Cardiac muscle cell (in vitro differentiated cells and primary cell): ENCODE measurements around the gene PPIL4. TPM values are rescaled to one million over a fixed set of nuclear protein-coding genes. Genes with fewer than 3 reads are reported as not detected.
"Not testable (repeated sequence)": the region's sequence is repeated elsewhere in the genome, so short reads cannot be mapped to it uniquely, and the experiment has no call there.

Source experiments
- DNase-seq, 2 donors: peaks; one replicate each; pipeline versions ENCODE4 v3.0.0 to v3.0.0-alpha.2; 2010 to 2017; ENCODE audit warnings: low read depth in 1 of 2, low spot score in 1 of 2
- H3K27ac ChIP-seq: fragments of 200-600 bp; sonication (generic); 2 replicates; pipeline ENCODE4 v1.5.1; 2016
- H3K27me3 ChIP-seq: fragments of 200-600 bp; sonication (generic); 2 replicates; pipeline ENCODE4 v1.6.0; 2016; ENCODE audit warnings: control low read depth
- H3K36me3 ChIP-seq: fragments of 200-600 bp; sonication (generic); 2 replicates; pipeline ENCODE4 v1.5.1; 2016; ENCODE audit warnings: control low read depth
- H3K4me1 ChIP-seq: fragments of 200-600 bp; sonication (generic); 2 replicates; pipeline ENCODE4 v1.8.1; 2017; ENCODE audit warnings: low read depth, mild to moderate bottlenecking, mixed run types
- H3K4me3 ChIP-seq: fragments of 200-600 bp; sonication (generic); 2 replicates; pipeline ENCODE4 v1.5.1; 2016; ENCODE audit warnings: mild to moderate bottlenecking
- H3K9me3 ChIP-seq: fragments of 200-600 bp; sonication (generic); 2 replicates; pipeline ENCODE4 v1.5.1; 2017; ENCODE audit warnings: low read depth, mild to moderate bottlenecking, control low read depth
- polyA plus RNA-seq: library from polyadenylated mRNA; unstranded; fragments of >200 nt; fragmentation: Nextera tagmentation; extraction: Ambion mirVana; gene quantifications from 2 replicates; pipeline ENCODE4 v1.2.1, GENCODE V29; 2016
- total RNA-seq: library from RNA; depleted of rRNA; stranded (reverse); fragments of >200 nt; gene quantifications from 2 replicates; pipeline ENCODE4 v1.2.3, GENCODE V29; 2016
- TF ChIP-seq, protein P1 (sequence below): IDR thresholded peaks from 2 replicates; pipeline ENCODE4 v1.5.1; 2012; ENCODE audit warnings: low read depth, mild to moderate bottlenecking, low read length

PPIL4 gene
- total and polyA plus RNA-seq, 2 experiments from 2014 or later: 29.5 to 33.1 TPM

DNA sequence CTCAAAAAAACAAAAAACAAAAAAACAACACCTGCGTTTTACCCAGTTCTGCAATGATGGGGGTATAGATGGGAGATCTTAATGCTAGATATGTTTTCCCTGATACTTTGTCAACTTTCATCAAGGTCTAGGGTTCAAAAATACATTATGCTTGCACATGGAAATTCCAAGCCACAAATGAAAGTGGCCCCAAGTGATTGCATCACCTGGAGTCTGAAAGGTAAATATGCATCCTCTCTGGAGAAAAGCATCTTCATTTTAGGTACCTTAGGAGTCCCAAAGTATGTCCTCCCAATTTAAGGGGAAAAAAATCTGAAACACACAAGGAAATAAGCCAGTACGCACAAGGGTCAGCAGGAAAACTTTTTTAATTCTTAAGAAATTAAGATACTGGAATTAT, 48.5 kb downstream of the PPIL4 start:
- no peaks in the 10 kb centered on the region for H3K27me3 ChIP-seq
- no peak for DNase-seq
- H3K27ac ChIP-seq: no peak overlapping the region
- no peaks in the 10 kb centered on the region for H3K9me3 ChIP-seq
- no peaks in the 10 kb centered on the region for H3K4me1 ChIP-seq
- TF ChIP-seq, protein P1, sequence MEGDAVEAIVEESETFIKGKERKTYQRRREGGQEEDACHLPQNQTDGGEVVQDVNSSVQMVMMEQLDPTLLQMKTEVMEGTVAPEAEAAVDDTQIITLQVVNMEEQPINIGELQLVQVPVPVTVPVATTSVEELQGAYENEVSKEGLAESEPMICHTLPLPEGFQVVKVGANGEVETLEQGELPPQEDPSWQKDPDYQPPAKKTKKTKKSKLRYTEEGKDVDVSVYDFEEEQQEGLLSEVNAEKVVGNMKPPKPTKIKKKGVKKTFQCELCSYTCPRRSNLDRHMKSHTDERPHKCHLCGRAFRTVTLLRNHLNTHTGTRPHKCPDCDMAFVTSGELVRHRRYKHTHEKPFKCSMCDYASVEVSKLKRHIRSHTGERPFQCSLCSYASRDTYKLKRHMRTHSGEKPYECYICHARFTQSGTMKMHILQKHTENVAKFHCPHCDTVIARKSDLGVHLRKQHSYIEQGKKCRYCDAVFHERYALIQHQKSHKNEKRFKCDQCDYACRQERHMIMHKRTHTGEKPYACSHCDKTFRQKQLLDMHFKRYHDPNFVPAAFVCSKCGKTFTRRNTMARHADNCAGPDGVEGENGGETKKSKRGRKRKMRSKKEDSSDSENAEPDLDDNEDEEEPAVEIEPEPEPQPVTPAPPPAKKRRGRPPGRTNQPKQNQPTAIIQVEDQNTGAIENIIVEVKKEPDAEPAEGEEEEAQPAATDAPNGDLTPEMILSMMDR: no peak
- H3K4me3 ChIP-seq: no peak overlapping the region
- H3K36me3 ChIP-seq: no peaks in the 10 kb centered on the region

- not testable (repeated sequence) for H3K9me3 ChIP-seq, H3K36me3 ChIP-seq, H3K4me3 ChIP-seq, DNase-seq, H3K4me1 ChIP-seq, H3K27ac ChIP-seq, H3K27me3 ChIP-seq
These were observed 49.2 kb downstream of the PPIL4 start for GRCh38 chr6:149496597-149496996.

DNA sequence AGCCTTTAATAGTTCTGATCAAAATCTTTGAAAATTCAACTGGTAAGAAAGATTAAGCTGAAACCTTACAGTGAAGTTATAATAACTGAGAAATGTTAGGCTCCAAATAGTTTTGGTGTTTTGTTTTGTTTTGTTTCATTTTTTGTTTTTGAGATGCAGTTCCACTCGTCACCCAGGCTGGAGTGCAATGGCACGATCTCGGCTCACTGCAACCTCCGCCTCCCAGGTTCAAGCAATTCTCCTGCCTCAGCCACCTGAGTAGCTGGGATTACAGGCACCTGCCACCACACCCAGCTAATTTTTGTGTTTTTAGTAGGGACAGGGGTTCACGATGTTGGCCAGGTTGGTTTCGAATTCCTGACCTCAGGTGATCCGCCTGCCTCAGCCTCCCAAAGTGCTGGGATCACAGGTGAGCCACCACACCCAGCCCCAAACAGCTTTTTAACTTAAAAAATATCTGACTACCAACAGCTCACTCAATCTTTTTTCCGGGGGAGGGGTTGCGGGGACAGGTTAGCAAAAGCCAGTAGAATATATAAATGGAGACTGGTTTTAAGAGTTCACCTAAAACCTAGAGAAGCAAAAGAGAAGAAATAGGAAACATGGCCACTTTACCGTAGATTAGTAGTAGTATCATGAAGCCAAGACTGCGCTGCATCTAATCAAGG, 50.4 kb downstream of the PPIL4 start:
- not testable (repeated sequence) for H3K9me3 ChIP-seq, H3K36me3 ChIP-seq, H3K27me3 ChIP-seq, H3K4me3 ChIP-seq, H3K4me1 ChIP-seq, H3K27ac ChIP-seq, DNase-seq

GRCh38 chr6:149494810-149495209, 51.0 kb downstream of the PPIL4 start:
- H3K4me3 ChIP-seq, H3K36me3 ChIP-seq, H3K9me3 ChIP-seq, H3K4me1 ChIP-seq, H3K27ac ChIP-seq, DNase-seq, H3K27me3 ChIP-seq: not testable (repeated sequence)

- Histone ChIP-seq H3K9me3 (no peaks in the 10 kb centered on the region), H3K4me1 (no peaks in the 10 kb centered on the region), H3K27ac (no peak overlapping the region), H3K36me3 (no peaks in the 10 kb centered on the region), H3K4me3 (no peak overlapping the region), H3K27me3 (no peaks in the 10 kb centered on the region)
- no peak for DNase-seq
- TF ChIP-seq, protein P1: no peak
These were observed 52.0 kb downstream of the PPIL4 start for GRCh38 chr6:149493761-149494320.

DNA sequence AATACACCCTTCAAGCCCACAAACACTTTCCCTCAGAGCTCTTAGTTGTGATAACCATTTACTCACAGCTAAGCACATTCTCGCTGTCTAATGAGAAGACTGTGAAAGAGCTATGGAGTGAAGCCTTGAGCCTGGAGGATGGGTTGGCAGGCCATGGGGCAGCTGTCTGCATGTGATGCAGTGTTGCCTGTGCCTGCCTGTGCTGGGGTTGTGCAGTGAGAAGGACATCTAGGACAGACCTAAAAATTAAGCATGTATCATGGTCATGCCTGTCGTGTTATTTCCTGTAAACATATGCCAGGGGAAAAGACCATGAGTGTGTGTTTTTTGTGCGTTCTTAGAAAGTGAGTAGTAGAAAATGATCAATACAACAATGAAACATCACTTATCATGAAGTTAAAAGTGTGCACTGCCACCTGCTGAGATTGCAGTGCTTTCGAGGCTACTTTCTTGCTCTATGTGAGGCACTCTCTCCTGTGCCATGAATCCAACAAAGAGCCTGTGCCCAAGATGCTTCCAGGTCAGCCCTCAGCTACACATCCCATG, 53.0 kb downstream of the PPIL4 start:
- TF ChIP-seq, protein P1: no peak
- Histone ChIP-seq H3K4me1 (no peaks in the 10 kb centered on the region), H3K9me3 (no peaks in the 10 kb centered on the region), H3K36me3 (no peaks in the 10 kb centered on the region), H3K4me3 (no peak overlapping the region), H3K27ac (no peak overlapping the region), H3K27me3 (no peaks in the 10 kb centered on the region)
- no peak for DNase-seq

- Histone ChIP-seq H3K27me3 (no peaks in the 10 kb centered on the region), H3K9me3 (no peaks in the 10 kb centered on the region), H3K27ac (no peak overlapping the region), H3K4me1 (no peaks in the 10 kb centered on the region), H3K4me3 (no peak overlapping the region), H3K36me3 (no peaks in the 10 kb centered on the region)
- DNase-seq: no peak
- TF ChIP-seq, protein P1: no peak
These were observed 55.9 kb downstream of the PPIL4 start for GRCh38 chr6:149489967-149490366.
